Endothelial cell of umbilical vein (primary cell): Measurements from ENCODE around the gene TFRC. TPM values are rescaled to one million over a fixed set of nuclear protein-coding genes. Genes with fewer than 3 reads are reported as not detected.

Source experiments
- BruUV-seq: library from RNA; stranded (reverse); fragments of 400-500 nt; replicated peaks from 2 replicates; lab custom pipeline; 2021; lab: Mats Ljungman, UMichigan
- CTCF ChIA-PET: fragments of 300-600, 350-600 bp; sonication (Branson Sonifier 250); formaldehyde crosslinking; loops from one replicate; lab custom pipeline; 2021; ENCODE audit warnings: antibody characterized with exemption, inconsistent platforms; lab: Charles Lee
- POLR2A ChIA-PET: fragments of 300-600, 350-600 bp; sonication (Branson Sonifier 250); formaldehyde crosslinking; loops from one replicate; lab custom pipeline; 2021; ENCODE audit warnings: antibody characterized with exemption, inconsistent platforms; lab: Charles Lee
- DNase-seq: peaks from one replicate; pipeline ENCODE4 v3.0.0-alpha.2; 2011; ENCODE audit warnings: low read depth, low spot score
- FAIRE-seq: peaks from 2 replicates; lab custom pipeline; 2011; peaks lifted over from hg19 to GRCh38; lab: Jason Lieb, UNC
- H2AFZ ChIP-seq: 2 replicates; pipeline ENCODE4 v1.6.0; 2012; ENCODE audit warnings: low read depth, low read length, control low read depth, inconsistent platforms
- H3K27ac ChIP-seq: 2 replicates; pipeline ENCODE4 v1.5.1; 2011; ENCODE audit warnings: low read depth, mild to moderate bottlenecking, control low read depth, low read length, moderate library complexity; ENCODE audit not compliant: insufficient read depth
- H3K27me3 ChIP-seq, 2 experiments: 2 replicates each; pipeline versions ENCODE4 v1.6.0 to v1.6.1; 2011; ENCODE audit warnings: low read length in 2 of 2, mixed read lengths in 1 of 2; ENCODE audit not compliant: control insufficient read depth in 2 of 2, insufficient read depth in 2 of 2
- H3K36me3 ChIP-seq, 2 experiments: 2 replicates in 1 of 2; 3 replicates in 1 of 2; pipeline ENCODE4 v1.5.1; 2011; ENCODE audit warnings: low read length in 2 of 2, mild to moderate bottlenecking in 1 of 2, moderate library complexity in 1 of 2; ENCODE audit not compliant: control insufficient read depth in 2 of 2, insufficient read depth in 2 of 2; ENCODE audit errors: extremely low read depth in 1 of 2
- H3K4me1 ChIP-seq: 3 replicates; pipeline ENCODE4 v1.5.1; 2011; ENCODE audit warnings: mild to moderate bottlenecking, low read length; ENCODE audit not compliant: control insufficient read depth, insufficient read depth; ENCODE audit errors: extremely low read depth
- H3K4me2 ChIP-seq: 2 replicates; pipeline ENCODE4 v1.6.1; 2011; ENCODE audit warnings: low read length, control low read depth, mixed read lengths; ENCODE audit not compliant: insufficient read depth
- H3K4me3 ChIP-seq, 3 experiments: fragments of 200-600 bp in 1 of 3; sonication (generic), shearing (Covaris generic) in 1 of 3; replicated peaks in 1 of 3; 2 replicates each; pipeline ENCODE4 v1.5.1; 2011 to 2016; ENCODE audit warnings: control low read depth in 3 of 3, low read length in 3 of 3, mild to moderate bottlenecking in 2 of 3, inconsistent platforms in 1 of 3, low read depth in 1 of 3, moderate library complexity in 1 of 3; ENCODE audit not compliant: insufficient read depth in 1 of 3
- H3K79me2 ChIP-seq: 2 replicates; pipeline ENCODE4 v1.6.0; 2012; ENCODE audit warnings: low read length, inconsistent platforms; ENCODE audit not compliant: control insufficient read depth, insufficient read depth
- H3K9ac ChIP-seq: replicated peaks from 2 replicates; pipeline ENCODE3; 2011; ENCODE audit warnings: low read length, control low read depth; ENCODE audit not compliant: insufficient read depth; ENCODE audit errors: extremely low read depth
- H3K9me1 ChIP-seq: replicated peaks from 3 replicates; pipeline ENCODE4 v1.6.0; 2011; ENCODE audit warnings: mild to moderate bottlenecking, low read length; ENCODE audit not compliant: control insufficient read depth, insufficient read depth; ENCODE audit errors: extremely low read depth
- H3K9me3 ChIP-seq: replicated peaks from 2 replicates; pipeline ENCODE4 v1.5.1; 2012; ENCODE audit warnings: low read length, inconsistent platforms; ENCODE audit not compliant: control insufficient read depth, insufficient read depth
- H4K20me1 ChIP-seq: replicated peaks from 2 replicates; pipeline ENCODE3; 2011; ENCODE audit warnings: mild to moderate bottlenecking, low read length; ENCODE audit not compliant: control insufficient read depth, insufficient read depth; ENCODE audit errors: extremely low read depth
- CTCF ChIP-seq, 2 donors: IDR thresholded peaks; 1 replicate in 1 of 2; 2 replicates in 1 of 2; pipeline ENCODE4 v1.5.1; 2011; ENCODE audit warnings: low read length in 2 of 2, mild to moderate bottlenecking in 2 of 2, moderate library complexity in 2 of 2, control low read depth in 1 of 2, inconsistent platforms in 1 of 2, low read depth in 1 of 2; ENCODE audit not compliant: insufficient read depth in 1 of 2; ENCODE audit errors: extremely low read depth in 1 of 2
- EZH2 ChIP-seq: IDR thresholded peaks from 2 replicates; pipeline ENCODE4 v1.6.1; 2012; ENCODE audit warnings: borderline replicate concordance, low read depth, mild to moderate bottlenecking, moderate library complexity, low read length, inconsistent platforms; ENCODE audit not compliant: severe bottlenecking
- FOS ChIP-seq: IDR thresholded peaks from 2 replicates; pipeline ENCODE4 v1.6.1; 2011; ENCODE audit warnings: mild to moderate bottlenecking, low read length, moderate library complexity, borderline replicate concordance; ENCODE audit not compliant: insufficient read depth
- GATA2 ChIP-seq: IDR thresholded peaks from 2 replicates; pipeline ENCODE4 v1.7.0; 2011; ENCODE audit warnings: low read depth, mild to moderate bottlenecking, moderate library complexity, mixed read lengths, low read length; ENCODE audit not compliant: insufficient read length, insufficient read depth
- JUN ChIP-seq: IDR thresholded peaks from 2 replicates; pipeline ENCODE4 v1.6.1; 2011; ENCODE audit warnings: borderline replicate concordance, low read depth; ENCODE audit not compliant: insufficient read length, insufficient read depth
- MYC ChIP-seq: IDR thresholded peaks from one replicate; pipeline ENCODE4 v1.6.1; 2011; ENCODE audit warnings: mild to moderate bottlenecking, low read depth, low read length
- POLR2A ChIP-seq: IDR thresholded peaks from 2 replicates; pipeline ENCODE4 v1.6.1; 2012; ENCODE audit warnings: low read depth, mild to moderate bottlenecking, control low read depth, low read length
- POLR2AphosphoS5 ChIP-seq: IDR thresholded peaks from 2 replicates; pipeline ENCODE4 v1.6.1; 2012; ENCODE audit warnings: low read depth, mild to moderate bottlenecking, control low read depth, low read length, moderate library complexity; ENCODE audit not compliant: insufficient read depth
- dilution Hi-C: fragments of 300-500 bp; cut with MboI; formaldehyde crosslinking; loops from one replicate; pipeline ENCODE4 v1.15.0; 2019; ENCODE audit warnings: low sequenced_read_pairs; ENCODE audit not compliant: extremely low pct_ligation_motif_present
- intact Hi-C: fragments of 100-400 bp; cut with micrococcal nuclease; formaldehyde crosslinking; loops from one replicate; pipeline ENCODE4 v1.10.0; 2022
- polyA plus RNA-seq, 4 experiments: library from polyadenylated mRNA; depleted of rRNA in 3 of 4; stranded (reverse) in 3 of 4; unstranded in 1 of 4; fragments of >200 nt; gene quantifications; 2 replicates each; pipeline versions ENCODE4 v1.2.1 to v1.2.3, GENCODE V29; 2011 to 2012; ENCODE audit warnings: missing spikeins in 1 of 4
- total RNA-seq: library from RNA; stranded (reverse); gene quantifications from 2 replicates; pipeline ENCODE4 v1.2.3, GENCODE V29; 2021
- TF ChIP-seq, protein P1 (sequence below): IDR thresholded peaks from 2 replicates; pipeline ENCODE4 v1.6.1; 2011; ENCODE audit not compliant: insufficient read depth, insufficient read length

TFRC gene
- total and polyA plus RNA-seq, 2 donors (not counting 3 experiments of a cell fraction or from before 2014, with no cell fraction given) = 14.1 to 69.6 TPM

- dilution Hi-C loops (no loop called here), intact Hi-C loops (no loop called here)
- Histone ChIP-seq H4K20me1 (no peaks in the 10 kb centered on the region), H3K27ac (no peak overlapping the region), H3K9me1 (no peaks in the 10 kb centered on the region), H3K27me3 (peaks cover 6 to 15% of the 10 kb centered on the region in 2 experiments), H3K4me1 (no peaks in the 10 kb centered on the region), H3K9me3 (no peaks in the 10 kb centered on the region), H3K79me2 (no peaks in the 10 kb centered on the region), H2AFZ (no peak overlapping the region), H3K4me3 (no peak overlapping the region), H3K36me3 (no peaks in the 10 kb centered on the region), H3K4me2 (no peak overlapping the region), H3K9ac (no peak overlapping the region)
- no TSS peak for BruUV-seq
- CTCF ChIA-PET = no interaction called here
- FAIRE-seq (no peak), DNase-seq (no peak)
- TF ChIP-seq, protein P1, sequence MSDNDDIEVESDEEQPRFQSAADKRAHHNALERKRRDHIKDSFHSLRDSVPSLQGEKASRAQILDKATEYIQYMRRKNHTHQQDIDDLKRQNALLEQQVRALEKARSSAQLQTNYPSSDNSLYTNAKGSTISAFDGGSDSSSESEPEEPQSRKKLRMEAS = no peak
- no peak for TF ChIP-seq POLR2AphosphoS5
- no peak for TF ChIP-seq MYC
- no peak for TF ChIP-seq EZH2
- TF ChIP-seq CTCF (IDR thresholded peaks at IDR 0.05; ENCODE audit: extremely low read depth in 1 of 2, insufficient read depth in 1 of 2, low read depth in 1 of 2, low read length in 2 of 2) = no peak
- POLR2A ChIA-PET = no interaction called here
Observed at GRCh38 chr3:196012481-196012880, 69.4 kb downstream of the TFRC start.

DNA sequence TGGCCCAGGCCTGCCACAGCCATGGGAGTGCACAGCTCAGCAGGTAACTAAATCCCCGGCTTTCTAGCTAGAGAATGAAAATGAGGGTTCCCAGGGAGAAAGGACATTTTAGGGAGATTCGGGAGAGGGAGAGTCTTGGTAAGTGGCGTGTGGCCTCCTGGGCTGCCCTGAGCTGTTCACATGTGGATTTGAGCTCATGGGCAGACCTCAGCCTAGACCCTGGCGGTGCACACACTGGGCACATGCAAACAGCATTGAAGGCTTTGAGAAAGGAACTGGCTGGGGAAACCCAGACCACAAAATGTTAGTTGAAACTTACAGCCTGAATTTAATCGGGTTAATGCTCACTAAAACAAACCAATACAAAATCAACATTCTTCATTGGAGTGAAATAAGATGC is 72.4 kb downstream of the TFRC start:
- H2AFZ ChIP-seq = no peak overlapping the region
- DNase-seq (no peak), FAIRE-seq (no peak)
- no peaks in the 10 kb centered on the region for H3K9me3 ChIP-seq
- BruUV-seq = no TSS peak
- no peaks in the 10 kb centered on the region for H3K36me3 ChIP-seq
- H3K4me3 ChIP-seq = no peak overlapping the region
- CTCF ChIA-PET = no interaction called here
- H3K27ac ChIP-seq = no peak overlapping the region
- no peak overlapping the region for H3K9ac ChIP-seq
- POLR2A ChIA-PET = no interaction called here
- TF ChIP-seq GATA2 (no peak), MYC (no peak), JUN (no peak), EZH2 (no peak), POLR2A (no peak), CTCF (IDR thresholded peaks at IDR 0.05; ENCODE audit: extremely low read depth in 1 of 2, insufficient read depth in 1 of 2, low read depth in 1 of 2, low read length in 2 of 2) (no peak), FOS (no peak), POLR2AphosphoS5 (no peak)
- TF ChIP-seq, protein P1 = no peak
- intact Hi-C loops (loop anchor here (10.0 kb wide), 1 partner anchor 75 kb away; no protein-coding TSS in a partner anchor), dilution Hi-C loops (no loop called here)
- no peak overlapping the region for H3K4me2 ChIP-seq
- no peaks in the 10 kb centered on the region for H3K79me2 ChIP-seq
- no peaks in the 10 kb centered on the region for H4K20me1 ChIP-seq
- no peaks in the 10 kb centered on the region for H3K4me1 ChIP-seq
- H3K9me1 ChIP-seq = no peaks in the 10 kb centered on the region
- peaks cover 4 to 13% of the 10 kb centered on the region in 2 experiments for H3K27me3 ChIP-seq
